Right lobe of liver (tissue), 4 donors: ENCODE data around the gene PLEKHM1.
A peak's percentile ranks its signal among the peaks of the same experiment; 100 is the strongest.

Experiments used
- CTCF ChIP-seq, 4 donors: fragments of 200-600 bp in 3 of 4; fragments of 450-650 bp in 1 of 4; IDR thresholded peaks; one replicate each; pipeline versions ENCODE4 v1.5.1 to v1.8.0; 2016 to 2022; ENCODE audit warnings: antibody characterized with exemption in 4 of 4, mild to moderate bottlenecking in 2 of 4
- POLR2A ChIP-seq: fragments of 450-650 bp; IDR thresholded peaks from one replicate; pipeline ENCODE4 v1.6.1; 2017; ENCODE audit warnings: antibody characterized with exemption, mild to moderate bottlenecking
- donor health status: DM: no; HTN: no; CAD: no.
- donor health status: DM: no; HTN: no; CAD: no.
- donor health status: DM: no; HTN: yes; CAD: no.

DNA sequence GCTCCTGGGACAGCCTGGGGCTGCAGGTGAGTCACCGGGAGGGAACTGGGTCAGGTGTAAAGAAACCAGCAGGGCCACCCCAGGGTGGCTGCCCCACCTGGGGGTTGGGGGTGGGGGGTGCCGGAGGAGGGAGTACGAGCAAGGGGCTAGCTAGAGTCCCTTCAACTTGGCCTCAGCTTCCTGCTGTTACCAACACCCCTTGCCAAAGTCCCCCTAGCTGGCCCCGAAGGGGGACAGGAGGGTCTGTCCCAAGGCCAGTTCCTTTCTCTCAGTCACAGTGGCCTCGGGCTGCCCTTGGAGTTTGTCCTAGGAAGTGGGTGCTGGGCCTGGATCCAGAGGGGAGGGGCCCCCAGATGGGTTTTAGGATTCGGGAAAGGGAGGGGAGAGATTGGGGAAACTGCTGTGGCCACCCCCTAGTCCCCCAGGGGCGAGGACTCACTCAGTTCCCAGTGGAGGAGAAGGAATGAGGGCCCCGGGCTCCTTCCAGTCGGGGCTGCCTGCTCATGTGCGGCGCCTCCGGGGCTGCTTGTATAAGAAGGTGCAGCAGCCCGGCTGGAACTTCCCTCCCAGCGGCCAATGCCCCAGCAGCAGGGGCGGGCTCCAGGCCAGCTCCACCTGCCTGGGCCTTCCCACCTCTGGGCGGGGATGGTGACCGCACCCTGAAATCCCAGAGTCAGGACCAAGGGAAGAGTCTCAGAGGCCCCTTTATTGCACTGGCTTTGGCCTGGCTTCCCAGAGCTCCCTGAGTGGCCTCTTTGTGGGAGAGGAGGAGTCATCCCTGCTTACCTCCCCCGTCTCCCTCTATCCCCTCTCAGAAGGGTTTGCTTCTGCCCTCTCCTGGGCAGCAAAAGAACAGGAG is 65.2 kb downstream of the PLEKHM1 start:
- TF ChIP-seq CTCF (IDR thresholded peaks at IDR 0.05) (peak in 2 of 4 donors; percentile 31 to 48), POLR2A (no peak)
